Upper lobe of left lung (tissue), 4 donors: ENCODE data around the gene TERB1.

ENCODE experiments used
- EP300 ChIP-seq, 4 donors: sonication (generic); formaldehyde crosslinking; IDR thresholded peaks; one replicate each; pipeline ENCODE4 v1.5.1; 2017; ENCODE audit warnings: antibody characterized with exemption in 4 of 4, control low read depth in 2 of 4
- POLR2A ChIP-seq, 4 donors: fragments of 450-650 bp; IDR thresholded peaks; one replicate each; pipeline ENCODE4 v1.5.1; 2016 to 2017; ENCODE audit warnings: antibody characterized with exemption in 4 of 4, mild to moderate bottlenecking in 2 of 4
- POLR2AphosphoS5 ChIP-seq, 2 donors: sonication (generic); formaldehyde crosslinking; IDR thresholded peaks; one replicate each; pipeline ENCODE4 v1.5.1; 2017; ENCODE audit warnings: antibody characterized with exemption in 2 of 2
- TF ChIP-seq, protein P1 (sequence below), 6 experiments: fragments of 450-650 bp in 4 of 6; fragments of 200-600 bp in 2 of 6; sonication (generic) in 2 of 6; IDR thresholded peaks; one replicate each; pipeline ENCODE4 v1.5.1; 2016 to 2019; ENCODE audit warnings: antibody characterized with exemption in 6 of 6

DNA sequence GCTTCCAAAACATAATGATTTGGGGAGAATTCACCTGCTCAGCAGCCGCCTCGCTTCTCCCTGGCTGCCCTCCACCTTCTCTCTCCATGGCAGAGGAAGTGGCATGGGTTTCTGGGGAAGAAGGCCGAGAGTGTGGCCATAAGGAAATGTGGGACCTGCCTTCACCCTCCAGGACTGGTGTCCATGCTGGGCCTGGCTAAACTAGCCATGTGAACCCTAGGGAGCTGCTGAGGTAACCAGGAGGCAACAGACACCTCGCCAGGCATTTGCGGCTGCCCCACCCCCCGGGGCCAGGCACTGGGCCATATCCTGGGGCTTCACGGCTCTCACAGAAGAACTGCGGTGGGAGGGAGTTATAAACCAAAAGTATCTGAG is 94.9 kb downstream of the TERB1 start:
- TF ChIP-seq POLR2AphosphoS5 (IDR thresholded peaks at IDR 0.05) (no peak), POLR2A (IDR thresholded peaks at IDR 0.05) (no peak), EP300 (IDR thresholded peaks at IDR 0.05) (no peak)
- TF ChIP-seq, protein P1, sequence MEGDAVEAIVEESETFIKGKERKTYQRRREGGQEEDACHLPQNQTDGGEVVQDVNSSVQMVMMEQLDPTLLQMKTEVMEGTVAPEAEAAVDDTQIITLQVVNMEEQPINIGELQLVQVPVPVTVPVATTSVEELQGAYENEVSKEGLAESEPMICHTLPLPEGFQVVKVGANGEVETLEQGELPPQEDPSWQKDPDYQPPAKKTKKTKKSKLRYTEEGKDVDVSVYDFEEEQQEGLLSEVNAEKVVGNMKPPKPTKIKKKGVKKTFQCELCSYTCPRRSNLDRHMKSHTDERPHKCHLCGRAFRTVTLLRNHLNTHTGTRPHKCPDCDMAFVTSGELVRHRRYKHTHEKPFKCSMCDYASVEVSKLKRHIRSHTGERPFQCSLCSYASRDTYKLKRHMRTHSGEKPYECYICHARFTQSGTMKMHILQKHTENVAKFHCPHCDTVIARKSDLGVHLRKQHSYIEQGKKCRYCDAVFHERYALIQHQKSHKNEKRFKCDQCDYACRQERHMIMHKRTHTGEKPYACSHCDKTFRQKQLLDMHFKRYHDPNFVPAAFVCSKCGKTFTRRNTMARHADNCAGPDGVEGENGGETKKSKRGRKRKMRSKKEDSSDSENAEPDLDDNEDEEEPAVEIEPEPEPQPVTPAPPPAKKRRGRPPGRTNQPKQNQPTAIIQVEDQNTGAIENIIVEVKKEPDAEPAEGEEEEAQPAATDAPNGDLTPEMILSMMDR (IDR thresholded peaks at IDR 0.05), result no peak
